ENCODE data around the gene HLCS.

HLCS gene

DNA sequence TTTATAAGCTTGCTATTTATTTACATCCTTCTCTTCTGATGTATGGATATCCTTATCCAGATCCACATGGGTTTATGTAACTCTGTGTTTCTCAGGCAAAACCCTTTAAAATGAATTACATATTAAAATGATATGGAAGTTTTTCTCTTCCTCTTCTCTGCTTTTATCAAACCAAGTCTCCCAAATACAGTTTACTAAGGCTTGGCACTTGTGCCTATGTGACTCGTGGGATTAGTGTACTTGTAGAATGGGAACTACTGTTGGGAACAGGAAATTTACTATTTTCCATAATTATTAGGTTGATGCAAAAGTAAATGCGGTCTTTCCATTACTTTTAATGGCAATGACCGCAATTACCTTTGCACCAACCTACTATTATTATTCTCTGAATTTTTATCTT lies 252.7 kb downstream of the HLCS start:
- no peak for DNase-seq

DNA sequence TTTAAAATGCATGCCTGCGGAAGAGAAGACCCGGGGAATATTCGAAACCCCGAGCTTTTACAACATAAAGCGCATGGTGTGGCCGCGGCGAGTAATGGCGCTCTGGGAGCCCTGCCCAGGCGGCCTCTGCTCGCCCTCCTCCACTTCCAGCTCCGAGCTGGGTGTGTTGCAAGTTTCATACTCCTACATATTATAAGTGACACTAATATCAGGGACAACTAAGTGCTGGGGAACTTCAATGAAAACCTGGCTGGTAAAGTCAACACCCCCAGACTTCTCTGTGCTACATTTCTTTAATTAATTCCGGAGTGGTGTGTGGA lies 255.8 kb downstream of the HLCS start:
- DNase-seq = peak; percentile 62

DNA sequence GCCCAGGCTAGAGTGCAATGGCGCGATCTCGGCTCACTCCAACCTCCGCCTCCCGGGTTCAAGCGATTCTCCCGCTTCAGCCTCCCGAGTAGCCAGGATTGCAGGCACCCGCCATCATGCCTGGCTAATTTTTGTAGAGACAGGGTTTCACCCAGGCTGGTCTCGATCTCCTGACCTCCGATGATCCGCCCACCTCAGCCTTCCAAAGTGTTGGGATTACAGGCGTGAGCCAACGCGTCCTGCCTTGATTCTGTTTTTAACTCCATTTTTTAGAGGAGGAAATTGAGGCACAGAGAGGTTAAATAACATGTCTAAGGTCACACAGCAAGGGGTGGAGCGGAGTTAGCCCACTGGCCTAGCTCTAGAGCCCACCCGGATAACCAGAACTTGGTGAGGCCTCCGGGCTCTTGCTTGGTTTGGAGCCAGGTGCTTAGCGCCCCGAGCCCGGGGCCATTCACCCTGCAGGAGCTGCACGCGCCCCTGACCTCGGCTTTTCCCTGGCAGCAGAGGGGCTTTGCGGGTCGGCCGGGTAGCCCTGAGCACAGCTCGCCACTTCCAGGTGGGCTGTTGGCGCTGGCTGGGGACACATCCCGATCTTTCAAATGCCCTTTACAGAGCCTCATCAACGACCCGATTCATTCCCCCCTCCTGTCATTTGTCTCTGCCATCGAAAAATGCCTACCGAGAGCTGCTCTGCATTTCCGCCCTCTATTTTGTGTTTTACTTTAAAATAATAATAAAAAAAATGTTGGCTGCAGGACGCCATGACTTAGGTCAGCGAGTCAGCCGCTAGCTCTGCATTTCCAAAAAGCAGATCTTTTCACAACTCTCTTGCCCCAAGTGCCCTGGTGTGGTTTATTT lies 256.4 kb downstream of the HLCS start:
- no peak for DNase-seq

DNA sequence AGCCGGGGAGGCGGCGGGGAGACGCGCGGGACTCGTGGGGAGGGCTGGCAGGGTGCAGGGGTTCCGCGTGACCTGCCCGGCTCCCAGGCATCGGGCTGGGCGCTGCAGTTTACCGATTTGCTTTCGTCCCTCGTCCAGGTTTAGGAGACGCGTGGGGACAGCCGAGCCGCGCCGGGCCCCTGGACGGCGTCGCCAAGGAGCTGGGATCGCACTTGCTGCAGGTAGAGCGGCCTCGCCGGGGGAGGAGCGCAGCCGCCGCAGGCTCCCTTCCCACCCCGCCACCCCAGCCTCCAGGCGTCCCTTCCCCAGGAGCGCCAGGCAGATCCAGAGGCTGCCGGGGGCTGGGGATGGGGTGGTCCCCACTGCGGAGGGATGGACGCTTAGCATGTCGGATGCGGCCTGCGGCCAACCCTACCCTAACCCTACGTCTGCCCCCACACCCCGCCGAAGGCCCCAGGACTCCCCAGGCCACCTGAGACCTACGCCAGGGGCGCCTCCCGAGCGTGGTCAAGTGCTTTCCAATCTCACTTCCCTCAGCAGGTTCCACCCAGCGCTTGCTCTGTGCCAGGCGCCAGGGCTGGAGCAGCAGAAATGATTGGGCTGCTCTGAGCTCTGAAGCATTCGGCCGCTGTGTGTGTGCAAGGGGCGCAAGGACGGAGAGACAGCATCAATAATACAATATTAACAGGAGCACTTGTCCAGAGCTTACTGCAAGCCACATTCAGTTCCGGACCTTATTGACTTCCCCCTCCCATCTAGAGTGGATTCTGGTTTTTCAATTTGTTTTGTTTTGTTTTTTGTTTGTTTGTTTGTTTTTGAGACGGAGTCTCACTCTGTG lies 257.2 kb downstream of the HLCS start:
- peak; percentile 59 for DNase-seq

- DNase-seq = peak; percentile 59
Measured at GRCh38 chr21:36708286-36709029, 258.0 kb downstream of the HLCS start.

DNA sequence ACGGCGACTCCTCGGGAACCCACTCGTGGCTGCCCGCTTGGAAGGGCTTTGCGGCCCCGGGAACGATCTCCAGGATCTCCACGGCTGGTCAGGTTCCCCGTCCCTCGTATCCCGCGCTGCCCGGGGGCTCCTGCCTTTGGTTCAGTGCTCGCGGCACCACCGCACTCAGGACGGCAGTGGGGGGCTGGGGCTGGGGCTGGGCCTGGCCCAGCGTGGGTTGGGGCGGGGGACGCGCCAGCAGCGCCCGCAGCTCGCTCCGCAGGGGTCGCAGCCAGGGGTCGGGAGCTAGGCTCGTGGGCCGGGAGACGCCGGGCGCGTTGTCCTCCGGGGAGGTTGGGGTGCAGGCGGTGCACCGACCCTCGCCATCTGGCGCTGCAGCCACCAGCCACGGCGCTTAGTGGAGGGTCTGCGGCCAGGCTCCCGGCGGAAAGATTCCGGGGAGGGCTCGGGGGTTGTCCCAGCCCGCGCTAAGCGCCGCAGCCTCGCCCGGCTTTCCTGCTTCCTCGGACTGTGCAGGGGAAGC lies 258.6 kb downstream of the HLCS start:
- DNase-seq = no peak

- DNase-seq = peak; percentile 81
Measured at GRCh38 chr21:36706951-36707762, 259.3 kb downstream of the HLCS start.

DNA sequence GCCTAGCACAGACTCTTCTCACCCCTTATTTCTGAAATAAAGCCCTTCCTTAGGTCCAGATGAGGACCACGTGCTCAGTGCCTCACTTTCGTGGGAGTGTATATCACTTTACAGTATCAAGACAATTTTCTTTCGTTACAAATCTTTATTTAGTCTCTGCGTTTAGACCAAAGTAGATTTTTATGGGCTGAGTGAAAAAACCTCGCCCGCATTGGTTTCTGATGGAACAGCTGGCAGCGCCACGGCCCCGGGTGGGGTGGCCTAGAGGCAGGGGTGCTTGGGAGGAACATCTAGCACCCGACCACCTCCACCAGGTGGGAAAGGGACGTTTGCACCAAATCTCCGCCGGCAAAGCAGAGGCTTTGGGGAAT lies 260.0 kb downstream of the HLCS start:
- DNase-seq = no peak

DNA sequence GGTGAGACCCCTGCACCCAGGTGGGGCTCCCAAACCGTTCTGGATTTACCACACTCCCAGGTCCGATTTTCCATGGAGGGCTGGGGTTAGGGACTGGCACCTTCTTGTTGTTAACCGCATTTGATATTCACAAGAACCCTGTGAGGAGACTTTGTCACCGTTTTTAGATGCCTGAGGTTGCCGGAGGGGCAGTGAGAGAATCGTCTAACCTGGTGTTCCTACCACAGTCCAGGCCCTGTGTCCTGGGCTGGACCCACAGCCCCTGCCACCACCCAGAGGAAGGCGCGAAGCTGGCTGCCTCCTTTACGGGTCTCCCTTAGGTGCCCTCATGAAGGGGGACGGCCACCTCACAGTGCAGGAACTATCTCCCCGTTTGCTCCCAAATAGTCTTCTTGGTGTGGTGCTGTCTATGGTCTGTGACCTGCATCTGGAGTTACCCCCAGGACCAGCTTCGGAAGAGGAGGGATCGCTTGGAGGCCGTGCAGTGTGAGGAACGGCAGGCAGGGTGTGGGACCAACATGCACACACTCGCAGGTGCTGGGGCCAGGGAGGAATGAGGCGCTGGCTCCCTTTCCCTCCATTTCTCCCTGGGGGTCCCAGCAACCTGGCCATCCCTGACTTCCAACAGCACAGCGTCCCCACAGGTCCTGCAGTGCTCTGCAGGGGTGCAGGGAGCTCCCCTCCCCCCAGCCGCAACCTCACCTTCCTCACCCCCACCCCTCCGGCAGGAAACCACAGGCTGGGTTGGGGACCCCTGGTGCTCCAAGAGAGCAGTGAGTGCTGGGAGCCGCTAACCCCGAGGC lies 260.6 kb downstream of the HLCS start:
- DNase-seq = peak; percentile 56

- peak; percentile 61 for DNase-seq
Measured at GRCh38 chr21:36704958-36705678, 261.4 kb downstream of the HLCS start.

DNA sequence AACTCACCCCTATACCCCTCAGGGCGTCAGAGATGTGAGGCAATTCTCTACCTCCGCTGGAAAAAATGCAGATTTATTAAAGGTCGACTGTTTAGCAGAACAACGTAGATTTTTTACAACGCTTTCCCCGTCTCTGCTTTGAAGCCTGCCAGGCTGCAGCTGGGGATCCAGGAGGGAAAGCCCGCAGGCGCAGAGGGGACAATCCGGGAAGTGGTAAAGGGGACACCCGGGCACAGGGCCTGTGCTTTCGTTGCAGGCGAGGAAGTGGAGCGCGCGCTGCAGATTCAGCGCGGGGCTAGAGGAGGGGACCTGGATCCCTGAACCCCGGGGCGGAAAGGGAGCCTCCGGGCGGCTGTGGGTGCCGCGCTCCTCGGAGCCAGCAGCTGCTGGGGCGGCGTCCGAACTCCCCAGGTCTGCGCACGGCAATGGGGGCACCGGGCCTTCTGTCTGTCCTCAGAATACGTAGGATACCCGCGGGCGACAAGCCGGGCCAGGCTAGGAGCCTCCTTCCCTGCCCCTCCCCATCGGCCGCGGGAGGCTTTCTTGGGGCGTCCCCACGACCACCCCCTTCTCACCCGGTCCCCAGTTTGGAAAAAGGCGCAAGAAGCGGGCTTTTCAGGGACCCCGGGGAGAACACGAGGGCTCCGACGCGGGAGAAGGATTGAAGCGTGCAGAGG lies 262.1 kb downstream of the HLCS start:
- peak; percentile 45 for DNase-seq

DNA sequence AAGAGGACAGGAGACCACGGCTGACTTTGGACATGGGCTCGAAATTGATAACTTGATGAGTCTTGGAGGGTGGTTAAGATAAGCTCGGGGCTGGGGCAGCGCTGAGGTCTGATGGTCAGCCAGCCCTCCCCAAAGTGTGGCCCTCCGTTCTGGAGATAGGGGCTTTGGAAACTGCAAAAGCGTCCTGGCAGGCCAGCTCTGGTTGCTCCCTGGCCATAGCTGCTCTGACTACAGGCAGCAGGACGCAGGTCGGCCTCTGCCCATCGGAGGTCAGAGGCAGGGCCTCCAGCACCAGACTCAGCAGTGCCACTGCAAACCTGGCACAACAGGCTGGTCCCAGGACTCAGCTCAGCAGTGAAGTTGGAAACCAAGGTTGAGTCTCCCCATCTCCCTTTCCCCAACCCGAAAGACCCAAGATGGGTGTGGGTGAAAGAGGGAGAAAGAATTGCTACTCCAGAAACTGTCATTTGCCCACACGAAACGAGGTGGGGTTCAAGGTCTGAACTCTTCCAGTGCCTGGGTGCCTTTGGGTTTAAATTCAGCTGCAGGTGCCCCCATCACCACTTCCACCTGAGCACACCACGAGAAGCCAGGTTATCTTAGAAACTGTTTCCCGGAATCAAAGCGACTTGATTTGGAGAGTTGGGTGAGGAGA lies 262.7 kb downstream of the HLCS start:
- DNase-seq = no peak

DNA sequence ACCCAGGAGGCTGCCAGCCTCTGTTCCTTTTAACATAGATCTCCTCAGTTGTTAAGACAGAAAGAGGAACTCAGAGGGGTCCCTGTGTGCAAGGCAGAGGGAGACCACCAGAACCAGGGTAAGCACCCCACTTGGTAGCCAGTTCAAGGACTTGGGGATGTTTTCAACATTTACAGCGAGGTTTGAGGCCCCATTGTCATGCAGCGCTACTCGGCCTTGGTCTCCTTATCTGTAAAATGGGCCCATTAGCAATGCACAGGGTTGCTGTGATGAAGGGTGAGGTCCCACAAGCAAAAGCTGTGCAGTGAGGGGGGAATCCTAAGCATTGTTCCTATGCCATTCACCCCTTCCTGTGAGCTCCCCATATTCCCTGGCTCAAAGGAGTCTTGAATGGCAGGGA lies 263.3 kb downstream of the HLCS start:
- DNase-seq = no peak

- no peak for DNase-seq
Measured at GRCh38 chr21:36702622-36702968, 263.9 kb downstream of the HLCS start.

DNA sequence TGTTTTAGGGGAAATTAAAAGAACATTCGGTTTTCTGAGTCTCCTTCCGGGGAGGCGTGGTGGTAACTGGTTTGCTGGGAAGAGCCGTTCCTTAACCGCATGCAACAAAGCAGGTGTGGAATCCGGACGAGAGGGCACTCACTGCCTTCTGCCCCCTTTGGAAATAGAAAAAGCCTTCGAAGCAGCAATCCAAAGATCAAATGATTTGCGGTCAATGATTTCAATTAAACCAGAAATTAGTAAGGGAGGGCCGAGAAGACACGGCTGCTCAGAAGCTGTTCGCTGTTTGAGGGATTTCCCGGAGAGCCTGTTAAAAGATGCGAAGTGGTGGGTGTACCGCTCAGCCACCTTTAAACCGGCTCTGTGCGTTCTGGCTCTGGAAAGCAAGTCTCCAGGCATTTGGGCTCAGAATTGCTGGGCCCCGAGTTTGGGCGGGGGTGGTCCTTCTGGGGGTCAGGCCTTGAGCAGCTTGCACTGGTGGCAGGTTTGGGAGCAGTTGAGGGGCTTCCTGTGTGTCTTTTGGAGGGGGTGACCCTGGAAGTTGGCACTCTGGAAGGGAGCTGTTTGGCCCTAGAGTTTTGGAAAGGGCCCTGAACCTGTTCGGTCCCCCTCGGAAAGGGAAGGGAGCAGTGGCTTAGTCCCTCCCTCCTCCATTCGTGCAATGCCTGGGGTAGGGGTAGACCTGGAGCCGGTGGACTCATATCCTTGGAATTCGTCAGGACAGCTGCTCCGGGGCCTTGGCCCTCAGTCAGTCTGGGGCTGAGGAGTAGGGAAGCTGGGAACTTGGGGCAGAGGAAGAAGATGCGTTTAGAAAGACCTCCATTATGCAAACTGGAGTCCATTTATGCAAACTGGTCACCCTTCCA lies 264.5 kb downstream of the HLCS start:
- peak; percentile 55 for DNase-seq

DNA sequence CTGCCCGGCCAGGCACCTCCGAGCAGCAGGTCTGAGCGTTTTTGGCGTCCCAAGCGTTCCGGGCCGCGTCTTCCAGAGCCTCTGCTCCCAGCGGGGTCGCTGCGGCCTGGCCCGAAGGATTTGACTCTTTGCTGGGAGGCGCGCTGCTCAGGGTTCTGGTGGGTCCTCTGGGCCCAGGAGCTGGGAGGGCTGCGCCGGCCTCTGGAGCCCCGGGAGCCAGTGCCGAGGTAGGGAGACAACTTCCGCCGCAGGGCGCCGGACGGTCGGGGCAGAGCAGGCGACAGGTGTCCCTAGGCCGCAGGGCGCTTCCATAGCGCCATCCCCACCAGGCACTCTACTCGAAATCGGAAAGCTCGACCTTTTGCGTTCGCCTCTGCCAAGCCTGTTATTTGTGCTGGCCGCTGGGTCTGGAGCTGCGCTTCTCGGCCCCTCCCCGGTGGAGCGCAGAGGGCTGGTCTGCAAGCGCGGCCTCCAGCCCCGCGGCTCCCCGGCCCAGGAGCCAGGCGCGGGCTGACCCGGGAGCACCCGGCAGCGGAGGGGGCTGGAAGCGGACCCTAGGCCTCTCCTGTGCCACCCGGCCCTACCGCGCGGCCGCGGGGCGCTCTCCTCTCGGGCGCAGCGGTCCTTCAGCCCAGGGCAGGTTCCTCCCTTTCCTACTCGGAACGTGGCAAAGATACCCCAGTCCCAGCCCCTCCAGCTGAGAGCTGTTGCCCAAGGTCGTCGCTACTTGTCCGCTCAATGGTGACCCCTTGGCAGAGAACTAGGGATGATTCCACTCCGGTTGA lies 265.3 kb downstream of the HLCS start:
- peak; percentile 61 for DNase-seq
